ENCODE results near the gene MYL6. TPM values are rescaled to one million over a fixed set of nuclear protein-coding genes. Genes with fewer than 3 reads are reported as not detected.

Gene MYL6
- total RNA-seq, 1 donor, result 1,047 TPM

DNA sequence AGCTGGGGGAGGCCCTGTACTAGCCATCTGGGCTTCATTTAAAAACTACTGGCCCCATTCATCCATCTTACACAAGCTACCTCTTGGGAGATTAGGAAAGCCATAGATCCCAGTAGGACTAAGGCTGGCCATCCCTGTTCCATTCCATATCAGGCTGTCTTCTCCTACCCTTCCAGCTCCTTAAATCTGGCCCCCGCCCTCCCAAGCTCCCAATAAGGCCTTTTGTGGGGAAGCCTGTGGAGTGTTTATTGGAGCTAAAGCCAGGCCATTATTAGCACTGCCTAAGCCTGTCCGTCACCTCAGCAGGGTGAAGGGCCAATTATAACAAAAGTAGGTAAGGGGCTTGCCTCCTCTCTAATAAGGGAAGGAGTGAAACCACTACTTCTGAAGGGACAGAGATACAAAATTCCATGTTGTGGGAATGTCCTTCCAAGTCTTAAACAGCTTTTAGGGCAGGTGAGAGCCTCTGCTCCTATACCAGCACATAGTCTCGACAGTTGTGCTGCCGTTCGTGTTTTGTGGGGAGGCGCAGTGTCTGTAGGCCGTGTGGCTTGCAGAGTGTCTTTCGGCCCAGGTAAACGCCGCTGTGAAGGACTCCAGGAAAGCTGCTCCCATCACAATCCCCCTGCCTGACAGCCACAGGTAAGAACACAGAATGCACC, 3.7 kb downstream of the MYL6 start:
- TF ChIP-seq, protein P1, sequence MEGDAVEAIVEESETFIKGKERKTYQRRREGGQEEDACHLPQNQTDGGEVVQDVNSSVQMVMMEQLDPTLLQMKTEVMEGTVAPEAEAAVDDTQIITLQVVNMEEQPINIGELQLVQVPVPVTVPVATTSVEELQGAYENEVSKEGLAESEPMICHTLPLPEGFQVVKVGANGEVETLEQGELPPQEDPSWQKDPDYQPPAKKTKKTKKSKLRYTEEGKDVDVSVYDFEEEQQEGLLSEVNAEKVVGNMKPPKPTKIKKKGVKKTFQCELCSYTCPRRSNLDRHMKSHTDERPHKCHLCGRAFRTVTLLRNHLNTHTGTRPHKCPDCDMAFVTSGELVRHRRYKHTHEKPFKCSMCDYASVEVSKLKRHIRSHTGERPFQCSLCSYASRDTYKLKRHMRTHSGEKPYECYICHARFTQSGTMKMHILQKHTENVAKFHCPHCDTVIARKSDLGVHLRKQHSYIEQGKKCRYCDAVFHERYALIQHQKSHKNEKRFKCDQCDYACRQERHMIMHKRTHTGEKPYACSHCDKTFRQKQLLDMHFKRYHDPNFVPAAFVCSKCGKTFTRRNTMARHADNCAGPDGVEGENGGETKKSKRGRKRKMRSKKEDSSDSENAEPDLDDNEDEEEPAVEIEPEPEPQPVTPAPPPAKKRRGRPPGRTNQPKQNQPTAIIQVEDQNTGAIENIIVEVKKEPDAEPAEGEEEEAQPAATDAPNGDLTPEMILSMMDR (IDR thresholded peaks at IDR 0.05; ENCODE audit: insufficient read depth, low read length), result no peak
- H3K4me3 ChIP-seq (ENCODE audit: low read depth, low read length), result no peak overlapping the region
- no peak for DNase-seq (ENCODE audit: low read depth)

- TF ChIP-seq, protein P1 (IDR thresholded peaks at IDR 0.05; ENCODE audit: insufficient read depth, low read length), result no peak
- H3K4me3 ChIP-seq (ENCODE audit: low read depth, low read length), result no peak overlapping the region
- no peak for DNase-seq (ENCODE audit: low read depth)
These were observed 4.5 kb downstream of the MYL6 start for GRCh38 chr12:56162468-56163290.

- no peak for DNase-seq (ENCODE audit: low read depth)
- TF ChIP-seq, protein P1 (IDR thresholded peaks at IDR 0.05; ENCODE audit: insufficient read depth, low read length), result no peak
- H3K4me3 ChIP-seq (ENCODE audit: low read depth, low read length), result no peak overlapping the region
These were observed 5.6 kb downstream of the MYL6 start for GRCh38 chr12:56163533-56164344.

DNA sequence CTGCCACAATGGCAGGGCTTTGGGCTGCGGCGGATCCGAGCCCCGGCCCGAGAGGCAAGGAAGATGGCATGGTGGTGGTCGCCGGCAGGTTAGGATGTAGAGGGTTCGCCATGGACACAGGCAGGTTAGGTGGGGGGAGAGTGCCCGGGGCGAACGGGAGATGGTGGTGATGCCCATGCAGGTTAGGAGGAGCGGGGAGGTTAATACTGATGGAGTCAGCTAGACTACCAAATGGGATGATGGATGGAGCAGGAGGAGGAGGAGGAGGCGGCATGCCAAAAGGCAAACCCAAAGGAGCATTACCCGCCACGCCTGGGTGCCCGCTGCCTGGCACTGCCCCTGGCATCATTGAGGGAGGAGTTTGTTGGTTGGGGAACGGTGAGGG, 6.2 kb downstream of the MYL6 start:
- DNase-seq (ENCODE audit: low read depth), result no peak
- TF ChIP-seq, protein P1 (IDR thresholded peaks at IDR 0.05; ENCODE audit: insufficient read depth, low read length), result no peak
- H3K4me3 ChIP-seq (ENCODE audit: low read depth, low read length), result no peak overlapping the region

DNA sequence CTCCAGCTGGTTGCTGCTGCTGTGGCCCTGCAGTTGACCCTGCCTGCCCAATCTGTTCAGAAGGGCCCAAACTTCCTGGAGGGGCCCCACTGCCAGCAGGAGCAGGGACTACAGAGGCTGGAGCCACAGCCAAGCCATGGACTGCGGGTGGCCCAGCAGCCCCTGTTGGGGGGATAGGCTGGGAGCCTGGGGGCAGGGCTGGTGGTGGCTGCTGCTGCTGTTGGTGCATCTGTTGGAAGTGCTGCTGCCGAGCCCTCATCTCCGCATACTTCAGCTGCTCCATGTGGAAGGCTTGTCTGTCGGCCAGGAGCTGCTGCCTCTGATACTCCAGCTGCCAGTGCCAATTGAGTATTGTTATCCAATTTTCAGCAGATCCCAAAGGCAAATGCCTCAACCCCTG, 7.2 kb downstream of the MYL6 start:
- no peak for DNase-seq (ENCODE audit: low read depth)
- H3K4me3 ChIP-seq (ENCODE audit: low read depth, low read length), result no peak overlapping the region
- TF ChIP-seq, protein P1 (IDR thresholded peaks at IDR 0.05; ENCODE audit: insufficient read depth, low read length), result no peak

DNA sequence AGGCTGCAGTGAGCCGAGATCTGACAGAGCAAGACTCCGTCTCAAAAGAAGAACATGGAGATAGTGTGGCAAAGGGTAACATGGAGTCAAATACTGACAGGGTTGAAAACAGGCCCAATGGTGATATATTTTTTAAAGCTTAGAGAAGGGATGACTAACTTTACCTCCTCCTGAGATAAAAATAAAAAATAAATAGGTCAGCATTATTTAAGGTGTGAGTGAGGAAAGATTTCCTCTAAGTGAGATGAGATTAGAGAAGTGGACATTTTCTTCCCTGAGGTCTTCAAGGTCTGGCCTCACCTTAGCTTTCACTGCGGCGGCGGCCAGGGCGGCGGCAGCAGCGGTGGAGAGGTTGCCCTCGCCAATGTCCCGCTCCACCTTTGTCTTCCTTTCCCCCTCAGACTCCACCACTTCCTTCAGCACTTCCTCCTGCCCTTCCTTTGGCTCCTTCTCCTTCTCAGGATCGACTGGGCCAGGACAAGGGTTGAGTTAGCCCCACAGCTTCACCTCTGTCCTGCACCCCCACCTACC, 11.1 kb downstream of the MYL6 start:
- TF ChIP-seq, protein P1 (IDR thresholded peaks at IDR 0.05; ENCODE audit: insufficient read depth, low read length), result no peak
- no peak overlapping the region for H3K4me3 ChIP-seq (ENCODE audit: low read depth, low read length)
- no peak for DNase-seq (ENCODE audit: low read depth)

Measured in fibroblast of the aortic adventitia (primary cell).